ENCODE results near the gene TTC39B.
A peak's percentile ranks its signal among the peaks of the same experiment; 100 is the strongest.

Gene TTC39B

GRCh38 chr9:15149450-15149849 lies 157.6 kb downstream of the TTC39B start:
- ChIA-PET POLR2A (no interaction called here), CTCF (interaction anchor here (1.8 kb wide), 1 partner anchor 14 kb away, joined by 8 read pairs; no protein-coding TSS in a partner anchor)
- TF ChIP-seq CTCF (IDR thresholded peaks at IDR 0.05; ENCODE audit: control extremely low read depth, extremely low read depth, low read depth, missing control alignments): no peak
- DNase-seq (ENCODE audit: extremely low spot score): no peak

GRCh38 chr9:15146268-15146700 lies 160.7 kb downstream of the TTC39B start:
- ChIA-PET CTCF (no interaction called here), POLR2A (no interaction called here)
- no peak for TF ChIP-seq CTCF (IDR thresholded peaks at IDR 0.05; ENCODE audit: control extremely low read depth, extremely low read depth, low read depth, missing control alignments)
- DNase-seq (ENCODE audit: extremely low spot score): no peak

DNA sequence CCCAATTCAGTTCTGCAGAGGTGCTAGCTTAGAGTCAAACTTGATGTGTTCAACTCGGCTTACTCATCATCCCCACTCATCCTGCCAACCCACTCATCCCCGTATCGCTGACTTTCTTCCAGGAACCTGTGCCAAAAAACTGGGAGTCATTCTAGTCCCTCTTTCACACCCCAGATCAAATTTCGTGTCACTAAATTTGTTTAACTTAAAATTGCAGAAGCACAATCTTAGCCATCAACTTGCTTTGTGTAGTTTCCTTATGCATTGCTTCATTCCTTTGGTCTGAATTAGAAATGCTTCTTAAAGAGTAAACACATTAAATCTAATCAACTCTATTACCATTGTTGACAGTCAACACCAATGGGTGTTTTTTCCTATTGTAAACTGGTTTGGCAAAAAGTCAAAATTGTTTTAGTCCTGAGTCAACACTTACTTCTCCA lies 162.4 kb downstream of the TTC39B start:
- no peak for DNase-seq (ENCODE audit: extremely low spot score)
- ChIA-PET POLR2A (no interaction called here), CTCF (interaction anchor here (1.5 kb wide), 1 partner anchor 10 kb away, joined by 6 read pairs; no protein-coding TSS in a partner anchor)
- no peak for TF ChIP-seq CTCF (IDR thresholded peaks at IDR 0.05; ENCODE audit: control extremely low read depth, extremely low read depth, low read depth, missing control alignments)

DNA sequence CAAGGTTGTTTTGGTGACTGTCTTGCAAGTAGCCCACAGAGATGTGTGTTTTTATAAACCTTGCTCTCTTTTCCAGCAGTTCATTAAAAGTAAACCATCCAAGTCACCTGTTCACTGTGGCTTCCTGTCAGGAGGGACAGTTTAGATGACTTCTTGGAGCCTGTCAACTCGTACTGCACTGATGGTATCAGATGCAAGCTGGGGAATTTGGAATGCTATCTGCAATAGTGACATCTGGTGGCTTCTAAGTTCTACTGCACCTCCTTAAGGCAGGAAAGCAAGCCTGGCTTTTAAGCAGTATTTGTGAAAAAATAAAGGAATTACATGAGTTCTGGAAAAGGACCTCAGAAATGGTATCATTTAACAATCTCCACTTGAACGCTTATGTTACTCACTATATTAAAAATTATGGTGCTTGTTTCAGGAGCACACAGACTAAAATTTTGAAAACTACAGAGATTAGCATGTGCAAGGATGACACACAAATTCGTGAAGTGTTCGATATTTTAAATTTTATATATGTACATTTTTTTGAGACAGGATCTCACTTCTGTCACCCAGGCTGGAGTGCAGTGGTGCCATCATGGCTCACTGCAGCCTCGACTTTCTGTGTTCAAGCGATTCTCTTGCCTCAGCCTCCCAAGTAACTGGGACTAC lies 164.0 kb downstream of the TTC39B start:
- ChIA-PET POLR2A (no interaction called here), CTCF (interaction anchor here (0.7 to 1.9 kb wide), 7 partner anchors 8 to 39 kb away, joined by 3 to 7 read pairs (median 3); no protein-coding TSS in a partner anchor)
- TF ChIP-seq CTCF (IDR thresholded peaks at IDR 0.05; ENCODE audit: control extremely low read depth, extremely low read depth, low read depth, missing control alignments): peak; percentile 74
- DNase-seq (ENCODE audit: extremely low spot score): peak; percentile 54

DNA sequence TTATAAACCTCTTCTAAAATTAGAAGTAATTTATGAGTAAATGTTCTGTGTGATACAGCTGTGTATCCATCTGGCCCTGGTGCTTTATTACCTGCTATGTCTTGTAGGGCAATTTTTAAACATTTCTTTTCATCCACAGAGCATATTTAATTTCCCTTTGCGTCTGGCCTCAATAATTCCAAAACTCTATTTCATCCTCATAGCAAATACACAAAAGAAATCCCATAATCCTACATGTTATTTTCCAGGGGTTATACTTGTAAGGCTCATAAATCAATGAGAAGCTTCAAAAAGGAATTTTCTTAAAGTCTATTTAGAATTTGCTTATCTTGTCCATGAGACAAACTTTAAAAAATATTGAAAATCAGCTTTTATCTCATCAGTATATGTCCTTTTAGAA lies 167.0 kb downstream of the TTC39B start:
- POLR2A ChIA-PET: no interaction called here
- TF ChIP-seq CTCF (IDR thresholded peaks at IDR 0.05; ENCODE audit: control extremely low read depth, extremely low read depth, low read depth, missing control alignments): no peak
- no peak for DNase-seq (ENCODE audit: extremely low spot score)
- CTCF ChIA-PET: interaction anchor here (0.7 kb wide), 2 partner anchors 36 to 57 kb away, joined by 3 read pairs; no protein-coding TSS in a partner anchor

DNA sequence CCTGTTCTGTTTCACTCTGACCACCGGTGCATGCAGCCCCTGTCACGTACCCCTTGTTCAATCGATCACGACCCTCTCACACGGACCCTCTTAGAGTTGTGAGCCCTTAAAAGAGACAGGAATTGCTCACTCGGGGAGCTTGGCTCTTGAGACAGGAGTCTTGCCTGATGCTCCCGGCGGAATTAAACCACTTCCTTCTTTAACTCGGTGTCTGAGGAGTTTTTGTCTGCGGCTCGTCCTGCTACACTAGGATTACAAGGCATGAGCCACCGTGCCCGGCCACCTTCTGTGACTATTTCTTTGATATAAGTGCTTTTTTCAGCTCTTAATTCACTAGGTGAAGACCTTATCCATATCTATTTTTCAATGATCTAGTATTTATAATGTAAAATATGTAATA lies 167.5 kb downstream of the TTC39B start:
- ChIA-PET POLR2A (no interaction called here), CTCF (no interaction called here)
- TF ChIP-seq CTCF (IDR thresholded peaks at IDR 0.05; ENCODE audit: control extremely low read depth, extremely low read depth, low read depth, missing control alignments): no peak
- no peak for DNase-seq (ENCODE audit: extremely low spot score)

Data from GM10248 (cell line).